NCI-H2227 (cell line): Measurements from ENCODE around the gene WFS1.

ENCODE experiments used
- DNase-seq: peaks from one replicate; lab custom pipeline; 2025; ENCODE audit not compliant: unreplicated experiment; lab: John Stamatoyannopoulos, UW

Gene WFS1

GRCh38 chr4:6296026-6296425 is 26.4 kb downstream of the WFS1 start:
- DNase-seq: no peak

GRCh38 chr4:6297266-6297815 is 27.7 kb downstream of the WFS1 start:
- no peak for DNase-seq

GRCh38 chr4:6298035-6298434 is 28.4 kb downstream of the WFS1 start:
- no peak for DNase-seq

- no peak for DNase-seq
Observed at GRCh38 chr4:6298852-6299251, 29.2 kb downstream of the WFS1 start.

- DNase-seq: no peak
Observed at GRCh38 chr4:6299875-6300274, 30.2 kb downstream of the WFS1 start.

- no peak for DNase-seq
Observed at GRCh38 chr4:6300359-6300758, 30.7 kb downstream of the WFS1 start.

GRCh38 chr4:6301051-6301731 is 31.5 kb downstream of the WFS1 start:
- no peak for DNase-seq

- no peak for DNase-seq
Observed at GRCh38 chr4:6301732-6302442, 32.2 kb downstream of the WFS1 start.

GRCh38 chr4:6302869-6303268 is 33.2 kb downstream of the WFS1 start:
- DNase-seq: no peak

GRCh38 chr4:6303943-6304342 is 34.3 kb downstream of the WFS1 start:
- DNase-seq: no peak

- DNase-seq: no peak
Observed at GRCh38 chr4:6306299-6306698, 36.6 kb downstream of the WFS1 start.

GRCh38 chr4:6307230-6307629 is 37.6 kb downstream of the WFS1 start:
- no peak for DNase-seq

- DNase-seq: no peak
Observed at GRCh38 chr4:6307891-6308290, 38.2 kb downstream of the WFS1 start.

- DNase-seq: peak; percentile 71
Observed at GRCh38 chr4:6308899-6309643, 39.4 kb downstream of the WFS1 start.

- peak; percentile 21 for DNase-seq
Observed at GRCh38 chr4:6309777-6310176, 40.1 kb downstream of the WFS1 start.

- no peak for DNase-seq
Observed at GRCh38 chr4:6313216-6313615, 43.6 kb downstream of the WFS1 start.

GRCh38 chr4:6316461-6317003 is 46.9 kb downstream of the WFS1 start:
- no peak for DNase-seq

- no peak for DNase-seq
Observed at GRCh38 chr4:6318206-6318605, 48.6 kb downstream of the WFS1 start.

GRCh38 chr4:6319530-6320150 is 50.0 kb downstream of the WFS1 start:
- DNase-seq: no peak

GRCh38 chr4:6320663-6321062 is 51.0 kb downstream of the WFS1 start:
- DNase-seq: no peak

GRCh38 chr4:6321361-6321760 is 51.7 kb downstream of the WFS1 start:
- DNase-seq: no peak
